GM19240 (cell line): ENCODE data around the gene FNIP2.
"Not testable (repeated sequence)": the region's sequence is repeated elsewhere in the genome, so short reads cannot be mapped to it uniquely, and the experiment has no call there.

Experiments used
- DNase-seq: peaks from one replicate; pipeline ENCODE4 v3.0.0; 2011; ENCODE audit warnings: low spot score; ENCODE audit not compliant: insufficient read length

Gene FNIP2

DNA sequence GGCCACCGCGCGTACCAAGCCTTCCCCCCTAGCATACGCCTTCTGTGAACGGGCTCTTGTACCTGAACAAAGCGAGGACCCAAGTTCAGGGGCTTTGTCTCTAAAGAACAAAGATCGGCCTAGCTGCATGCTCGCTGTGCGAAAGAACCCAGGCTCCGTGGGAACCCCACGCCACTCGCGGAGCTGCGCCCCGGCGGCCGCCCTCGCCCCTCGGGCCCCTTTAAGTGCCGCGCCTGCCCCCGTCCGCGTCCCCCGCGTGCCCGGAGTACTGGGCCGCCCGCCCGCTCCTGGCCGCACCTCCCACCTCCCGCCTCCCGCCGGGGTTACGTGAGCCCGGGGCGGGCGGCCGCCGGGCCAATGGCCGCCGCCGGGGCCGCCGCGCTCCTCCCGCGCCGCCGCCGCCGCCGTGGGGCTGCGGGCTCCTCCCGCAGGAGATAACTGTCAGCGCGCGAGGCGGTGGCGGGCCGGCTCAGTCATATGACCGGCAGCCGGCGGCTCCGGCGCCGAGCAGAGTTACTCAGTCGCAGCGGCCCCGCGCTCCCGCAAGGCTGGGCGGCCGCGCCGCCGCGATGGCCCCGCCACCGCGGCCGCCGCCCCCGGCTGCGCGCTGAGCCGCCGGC lies at the start of gene FNIP2:
Gene FNIP2, plus strand, starts transcription at position 472 of the 620 bp plus-strand sequence. CDS start 187 bp downstream, outside the sequence.
- DNase-seq, result peak; percentile 52

DNA sequence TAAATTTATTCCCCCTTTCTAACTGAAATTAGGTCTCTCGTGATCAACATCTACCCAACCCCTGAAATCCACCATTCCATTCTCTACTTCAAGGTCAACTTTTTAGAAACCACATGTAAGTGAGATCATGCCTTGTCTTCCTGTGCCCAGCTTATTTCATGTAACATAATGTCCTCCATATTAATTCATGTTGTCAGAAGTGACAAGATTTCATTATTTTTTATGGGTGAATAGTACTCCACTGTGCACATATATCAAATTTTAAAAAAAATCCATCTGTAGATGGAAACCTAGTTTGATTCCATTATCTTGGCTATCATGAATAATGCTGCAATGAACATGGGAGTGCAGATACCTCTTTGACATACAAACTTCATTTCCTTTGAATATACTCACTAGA lies 47.1 kb upstream of the FNIP2 start:
- no peak for DNase-seq

DNA sequence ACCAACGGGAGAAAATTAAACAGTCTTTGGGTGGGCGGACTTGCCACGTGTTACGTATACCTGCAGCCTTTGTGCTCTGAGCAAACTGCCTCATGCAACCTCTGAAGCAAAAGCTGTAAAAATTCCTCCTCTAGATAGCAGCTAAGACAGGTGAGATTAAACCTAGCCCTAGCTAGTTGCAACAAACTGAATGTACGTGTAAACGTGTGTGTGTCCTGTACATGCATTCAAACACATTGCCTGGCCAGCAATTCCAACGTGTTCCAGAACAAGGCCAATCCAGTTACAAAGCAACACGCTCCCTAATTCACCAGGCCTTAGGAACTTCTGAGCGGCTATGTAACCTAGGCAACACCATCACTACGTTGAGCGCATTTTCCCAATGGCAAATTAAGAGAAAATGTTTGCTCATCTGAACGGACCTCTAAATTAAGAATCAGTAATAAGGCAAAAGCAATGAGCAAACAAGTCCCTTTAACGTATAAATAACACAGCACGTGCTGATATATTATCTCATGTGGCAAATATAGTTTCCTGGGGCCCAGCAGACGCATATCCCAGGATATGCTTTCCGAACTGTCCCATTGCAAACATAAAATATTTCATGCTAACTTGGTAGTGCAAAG lies 46.4 kb upstream of the FNIP2 start:
- DNase-seq, result no peak

DNA sequence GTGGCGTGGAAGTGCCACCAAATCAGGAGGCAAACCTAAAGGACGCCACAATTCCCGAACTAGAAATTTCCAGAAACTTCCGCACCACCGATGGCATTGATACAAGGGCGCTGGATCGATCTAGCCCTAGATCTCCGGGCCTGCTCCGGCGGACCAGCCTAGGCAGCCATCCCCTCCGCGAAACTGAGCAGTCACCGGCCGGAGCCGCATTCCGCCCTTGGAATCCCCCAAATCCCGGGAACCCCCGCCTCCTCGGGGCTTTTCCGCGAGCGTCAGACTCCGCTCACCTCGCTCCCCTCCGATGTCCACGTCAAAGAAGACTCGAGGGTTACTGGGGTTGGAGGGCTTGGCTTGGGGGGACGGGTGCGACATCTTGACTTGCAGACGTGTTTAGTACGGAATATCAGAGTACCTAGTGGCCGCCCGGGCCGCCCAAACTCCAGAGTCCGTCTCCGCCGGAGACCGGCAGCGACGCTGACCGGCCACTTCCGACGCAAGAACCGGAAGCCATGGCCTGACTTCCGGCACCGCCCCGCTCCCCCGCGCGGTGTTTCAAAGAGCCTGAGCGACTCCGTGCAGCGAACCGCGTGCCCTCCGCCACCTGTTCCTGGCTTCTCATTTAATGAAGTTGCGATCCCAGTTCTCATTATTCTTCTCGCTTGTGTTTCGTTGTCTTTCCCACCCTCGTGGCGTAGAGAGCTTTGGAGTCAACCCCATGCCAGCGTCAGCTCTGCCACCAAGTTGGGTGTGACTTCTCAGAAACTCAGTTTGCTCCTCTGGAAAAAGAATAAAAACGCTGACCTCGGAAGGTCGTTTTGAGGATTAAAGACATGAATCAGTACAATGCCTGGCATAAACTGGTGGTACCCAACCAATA lies 45.7 kb upstream of the FNIP2 start, which contains the start of gene PPID:
Gene PPID, minus strand, starts transcription at position 480 of the 877 bp plus-strand sequence. Its CDS starts 108 bp downstream, at position 372.
- DNase-seq, result peak; percentile 48

DNA sequence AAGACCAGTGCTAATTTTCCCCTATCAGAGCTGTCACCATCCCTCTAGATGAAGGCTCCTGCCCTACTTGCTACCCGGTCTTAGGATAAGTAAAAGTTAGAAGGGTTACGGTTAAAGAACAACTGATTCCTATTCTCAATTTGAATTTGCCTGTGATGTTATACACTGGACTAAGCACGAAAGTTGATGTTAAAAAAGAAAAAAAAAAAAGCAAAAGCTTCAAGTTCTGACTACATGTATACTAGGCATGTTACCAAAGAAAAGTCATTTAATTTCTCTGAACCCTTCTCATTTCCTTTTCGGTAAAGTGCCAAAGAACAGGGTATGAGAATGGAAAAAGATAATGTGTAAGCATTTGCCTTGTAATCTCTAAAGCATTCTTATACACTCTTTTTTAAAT lies 44.2 kb upstream of the FNIP2 start:
- no peak for DNase-seq

DNA sequence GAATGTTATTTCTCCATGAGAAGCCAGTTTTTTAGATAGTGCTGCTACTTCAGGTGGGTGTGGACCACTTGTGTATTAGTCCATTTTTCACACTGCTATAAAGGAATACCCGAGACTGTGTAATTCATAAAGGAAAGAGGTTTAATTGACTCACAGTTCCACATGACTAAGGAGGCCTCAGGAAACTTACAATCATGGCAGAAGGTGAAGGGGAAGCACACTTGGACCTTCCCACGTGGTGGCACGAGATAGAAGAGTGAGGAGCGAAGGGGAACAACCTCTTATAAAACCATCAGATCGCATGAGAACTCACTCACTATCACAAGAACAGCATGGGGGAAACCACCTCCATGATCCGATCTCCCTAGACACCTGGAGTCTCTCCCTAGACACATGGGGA lies 42.2 kb upstream of the FNIP2 start:
- DNase-seq, result no peak

DNA sequence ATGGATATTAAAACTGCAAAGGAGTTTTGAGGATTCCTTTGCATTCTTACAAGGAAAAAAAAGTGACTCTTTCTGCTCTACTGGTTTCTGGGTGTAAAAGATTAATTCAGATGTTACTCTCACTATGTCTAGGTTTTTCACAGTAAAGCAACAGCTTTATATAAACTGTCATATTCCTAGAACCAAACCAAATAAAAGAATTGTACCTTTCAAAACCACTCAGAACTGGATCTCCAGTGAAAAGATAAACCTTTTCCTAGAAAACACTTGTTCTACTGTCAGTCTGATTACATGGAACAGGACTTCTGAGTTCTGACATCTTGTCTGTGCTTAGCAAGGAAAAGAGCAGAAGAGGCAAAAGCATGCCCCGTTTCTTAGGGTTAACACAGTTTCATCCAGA lies 40.6 kb upstream of the FNIP2 start:
- DNase-seq, result no peak

DNA sequence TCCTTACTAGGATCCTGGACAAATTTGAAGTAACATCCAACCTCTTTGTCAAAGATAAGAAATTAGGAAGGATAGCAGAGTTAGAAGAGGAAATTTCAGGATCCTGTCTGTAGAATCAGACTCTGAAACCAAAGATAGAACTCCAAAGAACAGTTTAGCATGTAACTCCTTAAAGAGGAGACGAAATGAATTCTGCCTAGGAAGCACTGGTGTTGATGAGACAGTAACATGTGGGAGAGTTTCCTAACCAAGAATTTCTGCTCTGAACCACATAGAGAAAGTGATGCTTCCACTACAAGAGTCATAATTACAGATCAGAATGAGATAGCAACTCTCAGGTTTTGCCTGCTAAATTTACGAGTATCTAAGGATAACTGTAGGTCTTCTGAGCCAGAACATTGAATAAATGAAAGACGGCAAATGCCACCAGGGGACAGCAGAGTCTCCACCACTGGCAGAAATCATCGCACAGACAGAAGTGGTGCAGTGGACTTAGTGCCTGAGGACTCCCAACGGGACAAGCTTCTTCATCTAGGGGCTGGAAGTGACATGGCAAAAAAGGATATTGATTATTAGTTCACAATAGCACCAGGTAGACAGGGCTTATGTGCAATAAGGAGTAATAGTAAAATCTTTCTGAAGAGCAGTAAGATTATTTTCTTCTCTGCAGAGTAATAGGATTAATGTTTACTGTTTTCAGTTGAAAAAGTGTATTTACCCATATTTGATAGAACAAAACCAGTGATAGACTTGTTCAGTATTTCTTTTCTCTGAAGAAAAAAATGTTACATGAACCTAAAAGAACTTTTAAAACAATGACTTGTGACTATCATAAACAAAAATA lies 38.9 kb upstream of the FNIP2 start:
- peak; percentile 21 for DNase-seq

DNA sequence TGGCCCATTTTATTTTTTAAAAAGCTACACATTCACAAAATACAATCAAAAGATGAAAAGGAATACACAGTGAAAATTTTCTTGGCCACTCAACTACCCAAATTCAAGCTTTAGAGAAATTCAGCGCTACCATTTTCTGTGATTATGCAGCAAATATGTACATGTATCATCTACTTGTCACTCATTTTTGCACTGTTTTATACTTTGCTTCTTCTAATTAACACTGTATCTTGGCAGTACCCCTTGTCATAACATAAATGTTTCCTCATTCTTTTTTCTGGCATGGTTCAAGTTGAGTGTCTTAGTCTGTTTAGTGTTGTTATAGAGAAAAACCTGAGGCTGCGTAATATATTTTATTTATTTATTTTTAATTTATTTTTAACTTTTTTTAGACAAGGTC lies 30.0 kb upstream of the FNIP2 start:
- DNase-seq, result no peak

DNA sequence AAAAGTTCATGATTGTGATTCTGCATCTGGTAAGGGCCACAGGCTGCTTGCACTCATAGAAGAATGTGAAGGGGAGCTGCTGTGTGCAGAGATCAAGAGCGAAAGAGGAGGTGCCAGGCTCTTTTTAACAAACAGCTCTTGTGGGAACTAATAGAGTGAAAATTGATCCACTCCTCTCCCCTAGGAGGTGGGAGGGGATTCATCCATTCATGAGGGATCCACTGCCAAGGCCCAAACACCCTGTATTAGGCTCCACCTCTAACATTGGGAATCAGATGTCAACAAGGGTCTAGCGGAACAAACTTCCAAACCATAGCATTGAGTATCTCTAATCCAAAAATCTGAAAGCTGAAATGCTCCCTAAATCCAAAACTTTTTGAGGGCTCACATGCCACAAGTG lies 29.2 kb upstream of the FNIP2 start:
- DNase-seq, result no peak

DNA sequence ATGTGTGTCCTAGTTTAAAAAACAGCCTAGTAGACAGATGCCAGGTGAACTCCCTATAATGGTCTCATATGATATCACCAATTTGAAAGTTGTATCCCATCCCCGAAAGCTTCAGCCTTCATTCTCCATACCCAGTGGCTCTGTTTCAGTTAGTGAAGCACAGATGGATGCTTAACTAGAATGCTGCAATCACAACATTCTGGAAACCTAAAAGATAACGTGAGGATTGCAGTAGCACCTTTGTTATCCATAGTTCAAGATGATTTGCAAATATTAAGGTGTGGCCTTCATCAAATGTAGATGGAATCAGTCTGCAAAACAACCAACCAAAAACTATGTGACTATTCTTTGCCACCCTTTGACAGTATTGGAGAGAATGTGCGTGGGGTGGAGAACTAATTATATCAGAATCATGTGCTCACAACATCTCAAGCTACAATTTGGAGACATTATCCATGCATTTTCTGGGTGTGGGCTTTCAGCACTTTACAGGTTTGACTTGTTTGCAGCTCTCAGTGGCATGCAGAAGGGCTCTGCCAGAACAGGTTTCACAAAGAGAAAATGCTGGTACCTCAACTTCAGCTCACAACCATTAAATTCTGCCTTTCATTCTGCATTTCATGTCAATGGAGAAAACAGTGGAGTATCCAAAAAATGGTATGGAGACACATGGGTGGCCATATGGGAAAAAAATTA lies 27.4 kb upstream of the FNIP2 start:
- no peak for DNase-seq

DNA sequence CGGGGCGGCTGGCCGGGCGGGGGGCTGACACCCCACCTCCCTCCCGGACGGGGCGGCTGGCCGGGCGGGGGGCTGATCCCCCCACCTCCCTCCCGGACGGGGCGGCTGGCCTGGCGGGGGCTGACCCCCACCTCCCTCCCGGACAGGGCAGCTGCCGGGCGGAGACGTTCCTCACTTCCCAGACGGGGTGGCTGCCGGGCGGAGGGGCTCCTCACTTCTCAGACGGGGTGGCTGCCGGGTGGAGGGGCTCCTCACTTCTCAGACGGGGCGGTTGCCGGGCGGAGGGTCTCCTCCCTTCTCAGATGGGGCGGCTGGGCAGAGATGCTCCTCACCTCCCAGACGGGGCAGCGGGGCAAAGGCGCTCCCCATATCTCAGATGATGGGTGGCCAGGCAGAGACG lies 22.3 kb upstream of the FNIP2 start:
- not testable (repeated sequence) for DNase-seq

DNA sequence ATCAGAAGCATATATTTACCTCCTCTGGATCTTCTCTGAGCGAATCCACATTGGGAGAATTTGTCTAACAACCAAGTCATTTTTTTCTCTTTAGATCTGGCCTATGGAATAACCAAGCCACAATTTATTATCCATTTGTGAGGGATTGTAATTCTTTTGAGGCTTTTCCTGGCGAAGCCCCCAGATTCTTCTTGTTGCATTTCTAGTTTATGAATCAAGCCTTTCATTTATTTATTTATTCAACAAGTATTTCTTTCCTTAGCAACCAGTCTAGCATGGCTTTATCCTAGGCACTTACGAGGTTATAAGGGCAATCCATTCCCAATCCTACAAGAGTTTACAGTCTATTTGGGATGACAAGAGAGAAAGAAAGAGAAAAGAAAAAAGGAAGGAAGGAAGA lies 18.4 kb upstream of the FNIP2 start:
- DNase-seq, result no peak

DNA sequence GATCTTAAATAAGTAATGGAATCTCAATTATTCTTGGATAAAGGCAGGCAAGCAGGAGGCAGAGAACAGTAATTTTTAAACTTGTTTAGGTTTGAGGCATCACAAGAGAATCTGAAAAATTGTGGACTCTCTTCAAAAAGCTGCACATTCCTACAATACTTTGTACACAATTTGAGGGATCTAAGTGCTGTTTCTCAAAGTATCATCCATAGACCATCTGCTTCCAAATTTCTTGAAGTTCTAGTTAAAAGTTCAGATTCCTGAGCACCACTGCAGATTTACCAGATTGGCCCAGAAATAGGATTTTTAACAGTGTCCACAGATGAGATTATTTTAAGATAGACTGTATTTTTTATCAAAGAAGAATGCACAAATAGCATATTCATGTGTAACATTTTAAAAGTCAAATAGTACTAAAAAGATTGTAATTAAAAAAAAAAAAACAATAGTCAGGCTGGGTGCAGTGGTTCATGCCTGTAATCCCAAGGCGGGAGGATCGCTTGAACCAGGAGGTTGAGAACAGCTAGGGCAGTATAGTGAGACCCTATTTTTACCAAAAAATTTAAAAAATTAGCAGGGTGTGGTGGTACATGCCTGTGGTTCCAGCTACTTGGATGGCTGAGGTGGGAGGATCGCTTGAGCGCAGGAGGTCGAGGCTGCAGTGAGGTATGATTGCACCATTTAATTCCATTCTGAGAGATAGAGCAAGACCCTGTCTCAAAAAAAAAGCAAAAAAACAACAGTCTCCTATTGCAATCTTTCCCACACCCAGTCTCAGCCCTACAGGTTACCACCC lies 14.2 kb upstream of the FNIP2 start:
- DNase-seq, result no peak

DNA sequence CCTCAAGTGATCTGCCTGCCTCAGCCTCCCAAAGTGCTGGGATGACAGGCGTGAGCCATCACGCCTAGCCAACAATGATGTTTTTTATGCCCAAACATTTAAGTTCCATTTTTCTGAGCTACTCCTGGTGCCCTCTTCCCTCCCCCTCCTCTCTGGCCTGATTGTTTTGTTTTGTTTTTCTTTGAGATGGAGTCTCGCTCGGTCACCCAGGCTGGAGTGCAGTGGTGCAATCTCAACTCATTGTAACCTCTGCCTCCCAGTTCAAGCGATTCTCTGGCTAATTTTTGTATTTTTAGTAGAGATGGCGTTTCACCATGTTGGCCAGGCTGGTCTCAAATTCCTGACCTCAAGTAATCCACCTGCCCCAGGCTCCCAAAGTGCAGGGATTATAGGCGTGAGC lies 13.0 kb upstream of the FNIP2 start:
- not testable (repeated sequence) for DNase-seq

DNA sequence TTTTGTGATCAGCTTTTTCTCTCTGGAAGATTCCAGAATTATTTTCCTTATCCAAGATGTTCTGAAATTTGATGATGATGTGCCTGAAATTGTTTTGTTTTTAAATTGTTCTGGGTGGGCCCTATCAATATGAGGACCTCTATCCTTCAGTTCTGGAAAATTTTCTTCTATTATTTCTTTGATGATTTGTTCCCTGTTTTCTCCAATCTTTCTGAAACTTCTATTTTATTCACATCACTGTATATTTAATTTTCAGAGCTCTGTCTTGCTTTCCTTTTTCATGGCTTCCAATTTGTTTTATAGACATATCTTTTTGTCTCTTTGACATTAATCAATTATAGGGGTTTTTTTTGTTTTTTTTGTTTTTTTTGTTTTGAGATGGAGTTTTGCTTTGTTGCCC lies 12.2 kb upstream of the FNIP2 start:
- DNase-seq, result no peak

DNA sequence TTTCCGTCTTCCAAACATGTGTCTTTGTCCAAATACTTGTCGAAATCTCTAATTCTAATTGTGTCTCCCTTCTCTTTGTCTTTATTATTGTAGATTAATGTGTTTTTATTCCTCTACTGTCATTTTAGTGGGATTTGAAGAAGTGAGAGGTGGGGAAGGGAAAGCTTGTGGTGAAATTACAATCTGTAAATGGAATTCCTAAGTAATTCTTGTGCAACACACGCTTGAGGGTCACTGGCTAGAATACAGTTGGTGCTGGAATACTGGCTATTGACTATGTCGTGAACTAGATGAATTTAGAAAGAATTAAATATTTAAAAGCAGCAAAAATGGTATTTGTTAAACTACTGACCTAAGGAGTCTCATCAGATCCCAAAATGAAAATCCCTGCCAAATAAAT lies 10.7 kb upstream of the FNIP2 start:
- no peak for DNase-seq

DNA sequence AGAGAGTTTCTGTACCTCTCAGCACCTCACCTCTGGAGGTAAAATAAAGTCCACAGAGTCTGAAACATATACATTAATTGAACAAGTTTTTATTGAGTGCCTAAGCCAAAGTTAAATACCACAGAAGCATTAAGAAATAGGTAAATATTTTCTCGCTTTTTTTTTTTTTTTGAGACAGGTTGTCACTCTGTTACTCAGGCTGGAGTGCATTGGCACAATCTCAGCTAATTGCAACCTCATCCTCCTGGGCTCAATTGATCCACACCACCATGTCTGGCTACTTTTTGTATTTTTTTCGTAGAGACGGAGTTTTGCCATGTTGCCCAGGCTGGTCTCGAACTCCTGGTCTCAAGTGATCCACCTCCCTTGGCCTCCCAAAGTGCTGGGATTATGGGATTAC lies 10.1 kb upstream of the FNIP2 start:
- DNase-seq, result no peak

DNA sequence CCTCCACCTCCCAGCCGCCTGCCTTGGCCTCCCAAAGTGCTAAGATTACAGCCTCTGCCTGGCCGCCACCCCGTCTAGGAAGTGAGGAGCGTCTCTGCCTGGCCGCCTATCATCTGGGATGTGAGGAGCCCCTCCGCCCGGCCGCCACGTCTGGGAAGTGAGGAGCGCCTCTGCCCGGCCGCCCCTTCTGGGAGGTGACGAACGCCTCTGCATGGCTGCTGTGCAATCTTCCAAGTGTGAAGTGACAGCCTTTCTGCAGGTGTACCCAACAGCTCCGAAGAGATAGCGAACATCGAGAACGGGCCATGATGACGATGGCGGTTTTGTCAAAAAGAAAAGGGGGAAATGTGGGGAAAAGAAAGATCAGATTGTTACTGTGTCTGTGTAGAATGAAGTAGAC lies 9.3 kb upstream of the FNIP2 start:
- DNase-seq, result not testable (repeated sequence)

DNA sequence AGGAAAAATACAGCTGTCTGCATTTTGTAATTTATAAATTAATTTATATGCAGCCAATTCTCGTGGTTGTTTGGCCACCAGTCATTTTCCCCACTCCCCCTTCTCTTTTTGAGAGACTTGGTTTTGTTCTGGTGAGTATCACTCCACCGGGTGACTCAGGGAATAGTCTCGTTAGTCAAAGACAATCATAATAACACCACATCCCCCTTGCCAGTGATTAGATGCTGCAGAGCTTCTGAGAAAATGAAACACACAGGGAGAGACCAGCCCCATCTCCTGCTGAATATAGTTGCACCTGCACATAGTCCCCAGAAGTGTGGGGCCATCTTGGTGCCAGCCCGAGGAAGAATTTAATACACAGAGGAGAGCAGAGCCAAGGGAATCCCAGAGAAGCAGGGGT lies 8.0 kb upstream of the FNIP2 start:
- no peak for DNase-seq
